ENCODE data around the gene PPP2R5C.
"Not testable (repeated sequence)": the region's sequence is repeated elsewhere in the genome, so short reads cannot be mapped to it uniquely, and the experiment has no call there.

PPP2R5C gene

DNA sequence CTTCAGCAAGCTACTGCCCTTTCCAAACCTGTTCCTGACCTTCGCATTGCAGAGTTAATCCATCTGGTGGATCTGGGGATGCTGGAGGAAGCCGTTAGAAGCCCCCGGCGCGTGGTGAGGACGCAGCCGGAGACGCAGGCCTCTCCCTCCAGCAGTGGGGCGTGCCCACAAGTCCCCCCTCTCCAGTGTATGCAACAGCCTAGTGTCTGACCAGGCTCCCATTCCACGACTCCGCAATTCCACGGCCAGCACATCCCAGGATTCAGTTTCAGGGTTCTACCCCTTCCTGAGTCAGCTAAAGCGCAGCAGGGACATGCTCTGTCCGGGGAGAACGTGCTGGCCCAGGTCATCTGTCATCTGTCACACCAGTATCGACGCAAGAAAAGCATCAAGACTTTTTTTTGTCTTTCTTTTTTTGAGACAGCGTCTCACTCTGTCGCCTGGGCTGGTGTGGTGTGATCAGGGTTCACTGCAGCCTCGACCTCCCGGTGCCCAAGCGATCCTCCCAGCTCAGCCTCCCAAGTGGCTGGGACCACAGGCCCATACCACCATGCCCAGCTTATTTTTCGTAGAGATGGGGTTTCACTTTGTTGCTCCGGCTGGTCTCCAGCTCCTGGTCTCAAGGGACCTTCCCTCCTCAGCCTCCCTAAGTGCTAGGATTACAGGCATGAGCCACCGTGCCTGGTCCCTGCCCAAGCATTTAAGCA is 194.8 kb downstream of the PPP2R5C start:
- no peak for DNase-seq

DNA sequence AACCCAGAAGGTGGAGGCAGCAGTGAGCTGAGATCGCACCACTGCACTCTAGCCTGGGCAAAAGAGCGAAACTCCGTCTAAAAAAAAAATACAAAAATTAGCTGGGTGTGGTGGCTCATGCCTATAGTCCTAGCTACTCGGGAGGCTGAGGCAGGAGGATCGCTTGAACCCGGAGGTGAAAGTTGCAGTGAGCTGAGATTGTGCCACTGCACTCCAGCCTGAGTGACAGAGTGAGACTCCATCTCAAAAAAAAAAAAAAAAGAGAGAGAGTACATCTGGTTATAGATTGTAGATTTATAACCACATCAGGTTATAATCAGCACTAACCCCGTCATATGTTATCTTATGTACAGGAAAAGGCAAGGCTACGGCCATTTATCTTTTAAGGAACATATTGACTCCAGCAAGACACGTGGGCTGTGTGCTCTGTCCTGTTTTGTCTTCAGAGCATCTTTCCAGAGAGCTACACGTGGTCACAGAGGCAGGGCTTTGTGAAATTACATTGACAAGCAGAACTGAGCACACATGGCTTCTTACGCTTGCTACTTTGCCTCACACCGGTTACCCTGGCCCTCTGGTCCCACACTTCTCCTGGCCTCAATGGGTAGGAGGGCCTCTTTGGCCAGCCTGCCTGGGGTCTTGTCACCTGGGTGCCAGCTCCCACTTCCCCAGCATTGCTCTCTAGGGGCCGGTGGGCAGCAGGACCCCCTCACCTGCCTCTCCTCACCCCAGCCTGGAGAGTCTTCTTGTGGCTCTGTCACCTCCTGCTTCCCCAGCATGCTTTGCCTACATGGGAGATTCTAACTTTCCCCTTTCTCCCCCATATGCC is 196.1 kb downstream of the PPP2R5C start:
- DNase-seq = no peak

DNA sequence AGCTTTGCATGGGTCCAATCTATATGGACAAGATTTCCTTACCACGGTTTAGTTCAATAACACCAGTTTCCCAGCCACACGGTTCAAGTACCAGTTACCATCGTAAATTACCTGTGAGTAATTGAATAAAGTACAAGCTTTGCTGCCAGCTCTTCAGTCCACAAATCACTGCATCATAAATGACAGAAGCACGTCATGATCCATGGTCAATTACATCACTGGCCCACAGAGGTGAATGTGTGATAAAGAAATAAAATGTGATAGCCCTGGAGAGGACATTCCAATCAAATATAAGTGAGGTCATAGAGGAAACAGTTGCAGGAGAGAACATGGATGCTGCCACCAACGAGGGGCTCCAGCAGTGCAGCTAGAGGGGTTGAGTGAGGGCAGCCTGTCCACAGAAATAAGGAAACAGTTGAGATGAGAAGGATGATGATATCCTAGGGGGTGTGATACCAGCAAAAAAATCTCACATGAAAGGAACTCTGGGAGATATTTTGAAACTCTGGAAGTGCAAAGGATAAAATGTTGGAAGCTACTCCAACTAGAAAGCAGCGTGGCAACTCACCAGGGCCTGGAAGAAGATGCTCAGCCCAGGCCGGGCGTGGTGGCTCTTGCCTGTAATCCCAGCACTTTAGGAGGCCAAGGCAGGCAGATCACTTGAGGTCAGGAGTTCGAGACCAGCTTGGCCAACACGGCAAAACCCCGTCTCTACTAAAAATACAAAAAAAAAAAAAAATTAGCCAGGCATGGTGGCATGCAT is 197.1 kb downstream of the PPP2R5C start:
- no peak for DNase-seq

DNA sequence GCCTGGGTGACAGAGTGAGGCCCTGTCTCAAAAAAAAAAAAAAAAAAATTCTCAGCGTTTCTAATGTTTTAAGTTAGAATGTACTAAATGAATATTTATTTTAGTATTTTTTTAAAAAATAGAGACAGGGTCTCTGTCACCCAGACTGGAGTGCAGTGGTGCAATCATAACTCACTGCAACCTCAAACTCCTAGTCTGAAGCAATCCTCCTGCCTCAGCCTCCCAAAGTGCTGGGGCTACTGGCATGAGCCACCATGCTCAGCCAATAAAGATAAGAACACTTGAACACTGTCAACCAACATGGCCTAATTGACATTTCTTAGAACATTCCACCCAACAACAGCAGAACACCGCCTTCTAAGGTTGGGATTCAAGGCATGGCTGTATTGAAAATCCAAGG is 197.8 kb downstream of the PPP2R5C start:
- no peak for DNase-seq

DNA sequence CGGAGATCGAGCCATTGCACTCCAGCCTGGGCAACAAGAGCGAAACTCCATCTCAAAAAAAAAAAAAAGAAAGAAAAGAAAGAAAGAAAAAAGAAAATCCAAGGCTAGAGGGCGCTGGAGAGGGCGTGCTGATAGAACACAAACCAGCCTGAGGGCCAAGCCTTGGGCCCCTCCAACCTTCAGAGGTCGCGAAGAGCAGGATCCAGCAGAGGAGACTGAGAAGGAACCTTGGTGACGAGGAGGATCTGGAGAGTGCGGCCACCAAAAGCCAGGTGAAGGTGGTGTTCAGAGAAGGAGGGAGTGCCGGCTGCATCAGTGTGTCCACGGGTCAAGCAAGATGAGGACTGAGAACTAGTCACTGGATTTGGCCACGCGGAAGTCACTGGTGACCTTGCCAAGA is 198.7 kb downstream of the PPP2R5C start:
- DNase-seq = peak in 1 of 2 experiments; percentile 12

DNA sequence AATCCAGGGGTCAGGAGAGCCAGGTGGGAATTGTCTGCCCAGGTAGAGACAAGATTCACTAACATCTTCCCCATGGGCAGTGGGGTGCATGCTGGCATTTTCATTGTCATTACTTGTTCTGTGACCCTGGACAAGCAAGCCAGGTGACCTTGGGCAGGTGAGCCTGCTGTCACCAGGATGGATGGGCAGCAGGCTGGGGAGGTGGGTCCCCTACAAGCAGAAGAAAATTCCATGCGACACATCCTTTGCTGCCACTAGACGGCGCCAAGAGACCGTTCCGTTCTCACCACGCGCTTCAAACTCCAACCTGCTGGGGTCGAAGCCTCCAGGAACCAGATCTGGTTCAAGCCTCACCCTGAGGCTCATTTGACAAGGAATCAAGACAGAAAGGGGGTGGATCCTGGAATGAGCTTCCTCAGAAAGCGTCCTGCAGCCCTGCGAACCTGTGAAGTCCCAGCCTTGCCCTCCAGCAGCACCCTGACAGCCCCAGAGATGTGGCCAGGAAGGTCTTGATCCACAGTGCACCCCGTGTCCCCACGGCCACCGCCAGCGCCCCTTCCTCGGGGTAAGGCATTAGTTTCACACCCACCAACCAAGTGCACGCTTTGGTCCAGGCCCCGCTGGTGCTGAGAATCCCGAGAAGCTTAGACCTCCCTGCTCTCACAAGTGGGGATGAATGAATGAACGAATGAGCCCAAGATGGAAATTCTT is 199.7 kb downstream of the PPP2R5C start:
- peak; percentile 66 to 69 for DNase-seq

DNA sequence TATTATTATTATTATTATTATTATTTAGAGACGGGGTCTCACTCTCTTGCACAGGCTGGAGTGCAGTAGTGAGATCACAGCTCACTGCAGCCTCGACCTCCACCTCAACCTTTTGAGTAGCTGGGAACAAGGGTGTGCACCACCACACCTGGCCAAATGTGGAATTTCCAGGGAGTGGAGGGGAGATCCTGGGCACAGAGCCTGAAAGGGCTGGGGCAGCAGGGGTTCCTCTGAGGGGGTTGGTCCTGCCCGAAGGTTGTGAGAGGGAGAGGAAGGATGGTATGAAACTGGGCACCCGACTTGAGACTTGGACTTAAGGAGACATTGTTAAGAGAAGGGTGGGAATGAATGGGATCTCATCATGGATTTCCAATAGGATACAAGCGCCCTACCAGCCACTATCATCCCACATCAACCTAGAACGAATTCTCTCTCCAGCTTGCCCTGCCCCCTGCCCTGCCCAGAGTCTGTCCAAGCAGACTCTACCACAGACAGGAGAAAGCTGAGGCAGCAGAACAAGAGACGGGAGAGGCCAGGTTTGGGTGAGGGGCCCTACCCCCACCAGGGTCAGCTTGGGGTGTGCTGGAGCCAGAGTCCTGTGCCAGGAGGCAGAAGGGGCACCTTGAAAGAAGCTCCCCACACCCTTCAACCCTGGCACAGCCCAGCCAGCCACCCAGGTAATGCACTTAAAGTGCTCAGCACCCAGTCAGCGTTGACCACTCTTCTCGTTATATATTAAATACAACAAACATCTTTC is 200.4 kb downstream of the PPP2R5C start:
- no peak for DNase-seq

DNA sequence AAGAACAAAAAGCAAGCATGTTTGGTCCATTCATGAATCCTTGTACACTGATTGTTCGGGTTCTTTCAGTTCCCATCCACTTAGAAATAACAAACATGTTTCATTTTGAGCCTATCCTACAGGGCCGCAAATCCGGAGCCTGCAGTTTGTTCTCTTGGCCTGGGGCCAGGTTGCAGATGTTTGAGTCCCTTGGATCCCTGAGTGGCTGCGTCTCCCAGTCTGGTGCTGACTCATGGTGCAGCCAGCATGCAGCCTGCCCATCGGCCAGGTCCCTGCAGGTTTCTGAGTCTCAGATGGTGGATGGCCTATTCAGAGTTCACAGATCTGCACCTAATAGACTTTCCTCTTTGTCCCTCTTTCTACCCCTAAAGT is 201.0 kb downstream of the PPP2R5C start:
- DNase-seq = no peak

DNA sequence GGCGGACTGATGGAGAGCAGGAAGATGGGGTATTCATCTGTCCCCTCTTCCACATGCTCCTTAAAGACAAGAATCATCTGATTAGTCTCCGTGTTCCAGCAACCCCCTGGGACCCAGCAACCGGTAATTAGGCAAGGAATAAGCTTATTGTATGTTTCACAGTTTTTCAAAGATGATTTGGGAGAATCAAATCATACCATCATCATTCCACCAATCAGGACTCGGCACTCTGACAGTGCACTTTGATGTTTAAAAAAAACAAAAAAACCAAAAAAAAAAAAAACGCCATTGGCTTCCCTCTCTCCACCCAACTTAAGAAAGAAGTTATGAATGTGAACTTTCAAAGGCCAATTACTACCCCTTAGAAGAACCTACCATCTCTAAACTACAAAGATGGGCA is 201.5 kb downstream of the PPP2R5C start:
- no peak for DNase-seq

DNA sequence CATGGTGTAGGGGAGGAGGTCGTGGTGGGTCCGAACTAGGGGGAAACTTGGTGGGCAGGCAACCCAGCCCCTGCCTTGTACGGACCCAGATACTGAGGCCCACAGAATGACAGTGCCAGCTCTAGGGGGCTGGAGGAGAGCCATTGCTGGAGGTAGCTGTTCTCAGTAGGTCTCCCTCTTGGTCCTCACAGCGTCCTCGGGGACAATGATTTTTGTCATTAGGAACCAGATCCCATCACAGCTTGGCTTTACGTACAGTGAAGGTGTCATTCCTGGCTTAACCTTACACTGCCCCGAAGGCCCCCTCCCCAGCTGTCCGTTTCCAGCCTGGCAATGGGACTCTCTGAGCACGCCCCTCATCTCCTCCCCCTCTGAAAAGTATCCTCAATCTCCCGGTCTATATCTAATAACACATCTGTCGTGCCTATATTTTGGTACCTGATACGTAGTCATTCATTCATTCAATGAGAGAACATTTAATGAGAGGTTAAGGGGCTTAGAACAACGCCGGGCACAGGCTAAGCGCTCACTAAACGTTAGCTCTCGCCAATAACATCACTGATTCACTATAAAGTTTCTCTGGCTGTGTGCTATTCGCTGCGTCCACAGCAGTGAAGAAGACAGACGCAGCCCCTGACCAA is 202.3 kb downstream of the PPP2R5C start:
- no peak for DNase-seq

DNA sequence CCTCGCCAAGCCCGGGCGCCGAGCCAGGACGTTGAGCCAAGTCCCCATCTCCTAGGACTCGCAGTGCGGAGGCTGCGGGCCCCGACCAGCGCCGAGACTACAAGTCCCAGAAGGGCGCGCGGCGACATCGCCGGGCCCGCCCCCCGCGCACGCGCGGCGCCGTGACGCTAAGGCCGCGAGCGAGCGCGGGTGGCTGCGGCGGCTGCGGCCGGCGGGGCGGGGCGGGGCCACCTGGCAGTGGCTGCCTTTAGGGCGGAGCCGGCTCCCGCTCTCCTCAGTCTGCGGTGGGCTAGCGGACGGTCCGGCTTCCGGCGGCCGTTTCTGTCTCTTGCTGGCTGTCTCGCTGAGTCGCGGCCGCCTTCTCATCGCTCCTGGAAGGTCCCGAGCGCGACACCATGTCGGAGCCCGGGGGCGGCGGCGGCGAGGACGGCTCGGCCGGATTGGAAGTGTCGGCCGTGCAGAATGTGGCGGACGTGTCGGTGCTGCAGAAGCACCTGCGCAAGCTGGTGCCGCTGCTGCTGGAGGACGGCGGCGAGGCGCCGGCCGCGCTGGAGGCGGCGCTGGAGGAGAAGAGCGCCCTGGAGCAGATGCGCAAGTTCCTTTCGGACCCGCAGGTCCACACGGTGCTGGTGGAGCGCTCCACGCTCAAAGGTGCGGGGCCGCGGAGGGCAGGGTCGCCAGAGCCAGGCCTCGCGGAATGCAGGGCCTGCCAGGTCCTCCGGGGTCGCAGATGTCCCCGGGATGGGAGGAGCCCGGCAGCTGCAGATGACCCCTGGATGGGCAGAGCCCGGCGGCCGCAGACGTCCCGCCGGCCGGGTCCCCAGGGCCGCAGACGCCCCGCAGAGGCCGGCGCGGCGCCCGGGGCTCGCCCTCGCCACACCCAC is 203.0 kb downstream of the PPP2R5C start, which contains the start of gene DYNC1H1:
Gene DYNC1H1 (plus strand): TSS at position 277 of the 884 bp plus-strand sequence. CDS start 119 bp downstream, at position 396.
- DNase-seq = peak; percentile 85 to 90

DNA sequence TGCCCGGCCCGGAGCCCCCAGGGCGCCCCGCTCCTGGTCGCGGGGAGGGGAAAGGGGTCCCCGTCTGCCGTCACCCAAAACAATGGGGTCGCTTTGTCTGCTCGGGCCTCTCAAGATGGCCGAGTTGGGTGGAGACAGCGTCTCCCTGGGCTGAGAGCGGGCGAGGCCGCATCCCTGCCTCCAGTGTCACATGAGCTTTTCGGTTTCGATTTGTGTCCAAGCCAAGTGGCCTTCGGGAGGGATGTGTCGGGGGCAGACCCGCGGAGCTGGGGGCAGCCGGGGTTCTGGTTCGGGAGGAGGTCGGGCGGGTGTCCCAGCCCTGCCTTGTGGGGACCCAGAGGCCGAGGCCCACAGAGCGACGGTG is 203.7 kb downstream of the PPP2R5C start:
- DNase-seq = peak; percentile 37 to 48

DNA sequence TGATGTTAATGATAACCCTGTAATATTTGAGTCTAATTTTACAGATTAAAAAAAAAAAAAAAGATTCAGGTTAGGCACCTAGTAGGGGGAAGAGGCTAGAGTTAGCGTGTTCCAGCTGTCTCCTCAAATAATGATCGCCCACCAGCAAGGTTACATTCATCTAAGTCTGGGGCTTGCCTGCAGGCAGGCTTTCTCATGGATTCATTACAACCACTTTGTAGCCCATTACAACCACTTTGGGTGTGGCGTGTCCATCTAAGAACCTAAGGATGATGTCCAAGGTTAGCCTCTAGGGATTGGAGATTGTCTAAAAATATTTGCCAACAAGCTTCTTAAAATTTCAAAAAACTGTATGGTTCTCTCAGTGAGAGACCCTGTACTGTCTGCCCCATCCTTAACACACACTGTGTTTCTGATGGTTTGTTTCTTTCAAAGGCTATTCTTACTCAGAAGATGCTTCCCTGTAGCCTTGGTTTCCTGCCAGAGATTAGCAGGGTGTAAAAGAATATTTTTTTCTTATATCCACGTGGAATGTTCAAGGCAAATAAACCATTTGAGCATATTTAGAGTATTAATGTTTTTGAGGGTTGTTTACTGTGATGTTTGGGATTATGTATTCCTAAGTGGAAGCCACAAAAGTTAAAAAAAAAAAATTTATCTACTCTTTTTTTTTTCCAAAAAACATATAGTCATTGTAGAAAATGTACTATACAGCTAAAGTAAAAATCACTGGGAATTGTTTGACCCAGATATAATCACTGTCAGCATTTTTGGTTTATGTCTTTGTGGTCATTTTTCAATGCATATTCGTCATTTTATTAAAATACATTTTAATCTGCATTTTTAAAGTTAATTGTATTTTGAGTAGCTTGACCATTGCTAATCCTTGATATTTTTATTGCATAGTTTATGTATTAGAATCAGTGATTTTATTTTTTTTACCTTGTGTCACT is 204.5 kb downstream of the PPP2R5C start:
- DNase-seq = no peak

DNA sequence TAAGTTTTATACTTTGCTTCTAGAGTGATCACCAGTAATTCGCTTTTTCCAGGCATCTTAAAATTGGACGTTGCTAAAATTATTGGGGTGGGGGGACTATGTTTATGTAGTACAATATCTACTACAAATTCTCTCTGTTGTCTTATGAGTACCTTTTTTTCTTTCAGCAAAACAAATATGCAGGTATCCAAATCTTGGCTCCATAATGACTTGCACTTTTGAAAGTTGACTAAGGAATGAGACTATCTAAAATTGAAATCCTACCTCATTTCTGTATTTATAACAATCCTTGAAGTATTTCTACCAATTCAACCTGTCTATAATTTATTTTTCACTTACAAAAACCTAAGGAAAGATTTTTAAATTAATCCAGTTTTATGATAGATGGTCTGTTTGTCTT is 205.2 kb downstream of the PPP2R5C start:
- DNase-seq = no peak

DNA sequence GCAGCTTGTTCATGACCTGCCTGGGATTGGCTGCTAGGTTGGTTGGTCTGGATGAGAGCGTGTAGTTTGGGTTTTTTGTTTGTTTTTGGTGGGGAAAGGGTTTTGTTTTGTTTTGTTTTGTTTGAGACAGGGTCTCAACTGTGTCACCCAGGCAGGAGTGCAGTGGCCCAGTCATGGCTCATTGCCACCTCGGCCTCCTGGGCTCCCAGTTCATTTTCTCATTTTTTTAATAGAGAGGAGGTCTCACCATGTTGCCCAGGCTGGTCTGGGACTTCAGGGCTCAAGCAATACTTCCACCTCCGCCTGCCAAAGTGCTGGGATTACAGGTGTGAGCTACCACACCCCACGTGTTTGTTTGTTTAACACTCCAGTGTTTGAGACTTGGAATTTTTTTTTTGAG is 206.7 kb downstream of the PPP2R5C start:
- DNase-seq = no peak

DNA sequence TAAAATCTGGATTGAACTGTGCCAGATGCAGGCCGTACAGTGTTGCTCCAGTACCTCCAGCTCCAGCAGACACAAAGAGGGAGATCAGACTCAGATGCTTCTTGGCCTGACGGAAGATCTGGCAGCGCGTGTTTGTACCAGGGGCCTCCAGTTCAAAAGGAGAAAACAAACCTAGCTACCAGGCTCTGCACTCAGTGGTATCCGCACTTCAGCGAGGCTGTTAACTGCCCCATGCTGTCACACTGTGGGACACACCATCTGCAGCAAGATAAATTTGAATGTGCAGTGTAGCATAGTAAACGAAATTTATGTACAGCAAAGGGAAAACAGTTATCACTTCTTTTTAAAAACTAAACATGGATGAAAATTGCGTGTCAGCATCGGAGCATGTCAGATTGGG is 208.0 kb downstream of the PPP2R5C start:
- DNase-seq = no peak

DNA sequence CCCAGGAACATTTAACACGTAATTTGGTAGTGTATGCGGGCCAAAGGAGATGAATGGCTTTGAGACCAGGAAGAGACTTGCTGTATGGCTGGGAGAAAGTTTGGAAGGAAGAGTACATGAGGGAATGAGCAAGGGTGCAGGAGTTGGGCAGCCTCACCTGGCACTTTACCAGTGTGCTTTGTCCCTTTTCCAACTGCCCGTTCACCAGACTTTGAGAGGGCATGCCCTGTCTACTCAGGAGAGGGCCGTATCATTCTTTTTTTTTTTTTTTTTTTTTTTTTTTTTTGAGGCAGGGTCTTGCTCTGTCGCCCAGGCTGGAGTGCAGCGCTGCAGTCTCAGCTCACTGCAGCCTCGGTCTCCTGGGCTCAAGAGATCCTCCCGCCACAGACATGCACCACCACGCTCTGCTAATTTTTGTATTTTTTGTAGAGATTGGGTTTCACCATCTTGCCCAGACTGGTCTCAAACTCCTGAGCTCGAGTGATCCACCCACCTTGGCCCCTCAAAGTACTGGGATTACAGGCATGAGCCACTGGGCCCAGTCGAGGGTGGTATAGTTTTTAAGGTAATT is 209.4 kb downstream of the PPP2R5C start:
- DNase-seq = no peak

DNA sequence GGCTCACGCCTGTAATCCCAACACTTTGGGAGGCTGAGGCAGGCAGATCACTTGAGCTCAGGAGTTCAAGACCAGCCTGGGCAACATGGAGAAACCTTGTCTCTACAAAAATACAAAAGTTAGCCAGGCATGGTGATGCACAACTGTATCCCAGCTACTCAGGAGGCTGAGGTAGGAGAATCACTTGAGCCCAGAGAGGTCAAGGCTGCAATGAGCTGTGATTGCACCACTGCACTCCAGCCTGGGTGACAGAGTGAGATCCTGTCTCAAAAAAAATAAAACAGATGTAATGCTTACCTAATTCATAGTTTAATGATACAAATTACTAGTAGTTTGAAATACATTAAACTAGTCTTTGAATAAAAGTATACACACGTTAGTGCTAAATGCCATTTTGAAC is 209.9 kb downstream of the PPP2R5C start:
- not testable (repeated sequence) for DNase-seq

All from stimulated activated CD4-positive, alpha-beta T cell treated with anti-CD3 and anti-CD28 coated beads, Interleukin-4, amount 100 ng/mL, for 4 hours (primary cell).